WTC11 (cell line): ENCODE data around the gene GNPDA1. TPM values are rescaled to one million over a fixed set of nuclear protein-coding genes. Genes with fewer than 3 reads are reported as not detected.

Experiments used
- ATAC-seq: fragments of 200-7000 bp; cut with Tn5 transposase; 2 replicates; pipeline ENCODE4 v1.10.0; 2021; ENCODE audit warnings: mild to moderate bottlenecking, moderate library complexity
- Bru-seq: library from RNA; stranded (reverse); fragments of 400-500 nt; gene quantifications from one replicate; lab custom pipeline; 2021; lab: Mats Ljungman, UMichigan
- CTCF ChIA-PET: fragments of 300-600 bp; sonication (Branson Sonifier 250); formaldehyde crosslinking; loops from one replicate; lab custom pipeline; 2021; ENCODE audit warnings: antibody characterized with exemption; lab: Charles Lee
- POLR2A ChIA-PET: fragments of 350-600 bp; sonication (Branson Sonifier 250); formaldehyde crosslinking; loops from one replicate; lab custom pipeline; 2021; ENCODE audit warnings: antibody characterized with exemption; lab: Charles Lee
- DNase-seq: peaks from one replicate; pipeline ENCODE4 v3.0.0; 2021; ENCODE audit warnings: low spot score
- H3K27ac Mint-ChIP-seq: 2 replicates; pipeline ENCODE4 v1.8.0; 2021; ENCODE audit warnings: mixed read lengths
- H3K27me3 Mint-ChIP-seq: 2 replicates; pipeline ENCODE4 v1.8.0; 2021; ENCODE audit warnings: low read depth, mild to moderate bottlenecking, moderate library complexity, mixed read lengths
- H3K36me3 Mint-ChIP-seq: 2 replicates; pipeline ENCODE4 v1.8.0; 2021; ENCODE audit warnings: mixed read lengths
- H3K4me1 Mint-ChIP-seq: 2 replicates; pipeline ENCODE4 v1.8.0; 2022; ENCODE audit warnings: mixed read lengths
- H3K4me3 Mint-ChIP-seq: 2 replicates; pipeline ENCODE4 v1.8.0; 2021; ENCODE audit warnings: mild to moderate bottlenecking, moderate library complexity, mixed read lengths
- H3K9me3 Mint-ChIP-seq: 2 replicates; pipeline ENCODE4 v1.8.0; 2021; ENCODE audit warnings: mixed read lengths
- ATF1 ChIP-seq: sonication (generic); formaldehyde crosslinking; IDR thresholded peaks from 2 replicates; pipeline ENCODE4 v1.8.1; 2023; ENCODE audit warnings: mild to moderate bottlenecking, moderate library complexity, missing genetic modification reagents
- CREB1 ChIP-seq: sonication (generic); formaldehyde crosslinking; IDR thresholded peaks from 2 replicates; pipeline ENCODE4 v1.8.0; 2023; ENCODE audit warnings: mild to moderate bottlenecking, missing genetic modification reagents
- E2F5 ChIP-seq: sonication (generic); formaldehyde crosslinking; IDR thresholded peaks from 2 replicates; pipeline ENCODE4 v1.8.1; 2022; ENCODE audit warnings: mild to moderate bottlenecking, moderate library complexity, missing genetic modification reagents
- ELF4 ChIP-seq: sonication (generic); formaldehyde crosslinking; IDR thresholded peaks from 2 replicates; pipeline ENCODE4 v1.8.1; 2022; ENCODE audit warnings: low read depth, mild to moderate bottlenecking, moderate library complexity, missing genetic modification reagents
- FOXK1 ChIP-seq: sonication (generic); formaldehyde crosslinking; IDR thresholded peaks from 2 replicates; pipeline ENCODE4 v1.8.0; 2022; ENCODE audit warnings: mild to moderate bottlenecking, moderate library complexity, missing genetic modification reagents
- FOXP1 ChIP-seq: sonication (generic); formaldehyde crosslinking; IDR thresholded peaks from 2 replicates; pipeline ENCODE4 v1.8.0; 2022; ENCODE audit warnings: missing genetic modification reagents, mild to moderate bottlenecking, moderate library complexity, borderline replicate concordance
- HMGXB4 ChIP-seq: sonication (generic); formaldehyde crosslinking; IDR thresholded peaks from 2 replicates; pipeline ENCODE4 v1.8.1; 2023; ENCODE audit warnings: mild to moderate bottlenecking, moderate library complexity, missing genetic modification reagents
- KAT7 ChIP-seq: sonication (generic); formaldehyde crosslinking; IDR thresholded peaks from 2 replicates; pipeline ENCODE4 v1.8.1; 2023; ENCODE audit warnings: missing genetic modification reagents, mild to moderate bottlenecking, borderline replicate concordance
- MAX ChIP-seq: sonication (generic); formaldehyde crosslinking; IDR thresholded peaks from 2 replicates; pipeline ENCODE4 v1.8.0; 2022; ENCODE audit warnings: mild to moderate bottlenecking, missing genetic modification reagents
- NFE2L1 ChIP-seq: sonication (generic); formaldehyde crosslinking; IDR thresholded peaks from 2 replicates; pipeline ENCODE4 v1.8.1; 2023; ENCODE audit warnings: missing genetic modification reagents
- PRDM15 ChIP-seq: sonication (generic); formaldehyde crosslinking; IDR thresholded peaks from 2 replicates; pipeline ENCODE4 v1.8.0; 2022; ENCODE audit warnings: missing genetic modification reagents
- RORB ChIP-seq: fragments of 250-450 bp; sonication (Bioruptor Pico); IDR thresholded peaks from 2 replicates; pipeline ENCODE4 v1.9.0; 2021; ENCODE audit warnings: mild to moderate bottlenecking
- USF1 ChIP-seq: sonication (generic); formaldehyde crosslinking; IDR thresholded peaks from 2 replicates; pipeline ENCODE4 v1.8.0; 2022; ENCODE audit warnings: mild to moderate bottlenecking, missing genetic modification reagents
- USF2 ChIP-seq: sonication (generic); formaldehyde crosslinking; IDR thresholded peaks from 2 replicates; pipeline ENCODE4 v1.8.1; 2023; ENCODE audit warnings: mild to moderate bottlenecking, missing genetic modification reagents, moderate library complexity
- ZNF423 ChIP-seq: fragments of 250-450 bp; sonication (Bioruptor Pico); IDR thresholded peaks from 2 replicates; pipeline ENCODE4 v2.1.2; 2022; ENCODE audit warnings: mild to moderate bottlenecking, moderate library complexity
- ZNF532 ChIP-seq: fragments of 250-450 bp; sonication (Bioruptor Pico); IDR thresholded peaks from 2 replicates; pipeline ENCODE4 v1.9.0; 2021; ENCODE audit warnings: mild to moderate bottlenecking, borderline replicate concordance
- long read RNA-seq, 3 experiments: library from RNA in 1 of 3; library from capped mRNA in 1 of 3; library from polyadenylated mRNA in 1 of 3; unstranded in 2 of 3; stranded (forward) in 1 of 3; transcript quantifications; one replicate each; pipeline ENCODE4 v2.0.0, GENCODE V29; 2021
- total RNA-seq: library from RNA; stranded (reverse); gene quantifications from 3 replicates; pipeline ENCODE4 v1.2.3, GENCODE V29; 2021

The GNPDA1 gene
- total RNA-seq: 54.8 to 67.3 TPM (median 62.9 TPM) in 3 replicates
- percentile 68 among the genes with signal in this experiment for Bru-seq, nascent RNA
- long read RNA-seq, experiment 1, transcript GNPDA1-202 (8 exons, 2,319 nt): minor isoform, 25 of 371 reads
- long read RNA-seq, experiment 1, transcript GNPDA1-201 (7 exons, 2,273 nt): major isoform, 291 of 371 reads
- long read RNA-seq, experiment 1, transcript GNPDA1-210 (6 exons, 2,980 nt): minor isoform, 8 of 371 reads
- long read RNA-seq, experiment 1, partial matches to known transcripts: 17 of 371 reads
- long read RNA-seq, experiment 1, other reads (novel, unspliced or antisense): 28 of 371 reads
- long read RNA-seq, experiment 2, transcript GNPDA1-201 (7 exons, 2,273 nt): minor isoform, 41 of 129 reads
- long read RNA-seq, experiment 2, transcript GNPDA1-210 (6 exons, 2,980 nt): major isoform, 44 of 129 reads
- long read RNA-seq, experiment 2, partial matches to known transcripts: 18 of 129 reads
- long read RNA-seq, experiment 2, other reads (novel, unspliced or antisense): 23 of 129 reads
- long read RNA-seq, experiment 3, transcript GNPDA1-210 (6 exons, 2,980 nt): minor isoform, 14 of 293 reads
- long read RNA-seq, experiment 3, transcript GNPDA1-201 (7 exons, 2,273 nt): major isoform, 229 of 293 reads
- long read RNA-seq, experiment 3, transcript GNPDA1-202 (8 exons, 2,319 nt): minor isoform, 16 of 293 reads
- long read RNA-seq, experiment 3, partial matches to known transcripts: 14 of 293 reads
- long read RNA-seq, experiment 3, other reads (novel, unspliced or antisense): 17 of 293 reads

GRCh38 chr5:142012792-142013388, at the start of gene GNPDA1:
Gene GNPDA1, minus strand, starts transcription at chr5:142013027. Its CDS starts 992 bp downstream, at chr5:142012035.
- TF ChIP-seq PRDM15 (CRISPR knock-in tag): 0 out of 2 replicates have a peak, but pooled peaks have one; percentile 9
- 0 out of 2 replicates have a peak, but pooled peaks have one; percentile 51 for TF ChIP-seq ZNF532
- peak; percentile 96 for TF ChIP-seq USF2
- no peak for TF ChIP-seq CREB1
- no peak for TF ChIP-seq E2F5 (CRISPR knock-in tag)
- 0 out of 2 replicates have a peak, but pooled peaks have one; percentile 22 for TF ChIP-seq FOXK1
- peak; percentile 92 for TF ChIP-seq ZNF423 (CRISPR knock-in tag)
- peak; percentile 80 for TF ChIP-seq USF1 (CRISPR knock-in tag)
- TF ChIP-seq MAX: peak; percentile 21; the same call in 1 of the 2 replicates
- no peak for TF ChIP-seq RORB (CRISPR knock-in tag)
- TF ChIP-seq FOXP1 (CRISPR knock-in tag): peak; percentile 51; the same call in 1 of the 2 replicates
- TF ChIP-seq ELF4 (CRISPR knock-in tag): no peak
- TF ChIP-seq HMGXB4 (CRISPR knock-in tag): 0 out of 2 replicates have a peak, but pooled peaks have one; percentile 17
- TF ChIP-seq ATF1: no peak
- no peak for TF ChIP-seq NFE2L1
- TF ChIP-seq KAT7 (CRISPR knock-in tag): 0 out of 2 replicates have a peak, but pooled peaks have one; percentile 73
- Mint-ChIP-seq H3K27me3 (peaks cover 2% of the 10 kb centered on the region; the same call in 1 of the 2 replicates), H3K9me3 (no peaks in the 10 kb centered on the region), H3K4me1 (peaks cover 9% of the 10 kb centered on the region), H3K4me3 (peak within 1 kb of the TSS; percentile 81), H3K36me3 (peaks cover 17% of the 10 kb centered on the region), H3K27ac (peak within 1 kb of the TSS; percentile 86)
- DNase-seq: peak; percentile 52
- peak; percentile 57 for ATAC-seq
- POLR2A ChIA-PET: interaction anchor here (0.8 to 1.4 kb wide), 4 partner anchors 12 to 131 kb away, joined by 3 to 4 read pairs (median 4); partner anchors contain the start of gene RNF14
- CTCF ChIA-PET: interaction anchor here (0.6 to 4.6 kb wide), 34 partner anchors 12 to 700 kb away, joined by 3 to 63 read pairs (median 6); partner anchors contain the start of genes DELE1, NDFIP1 and RNF14
